SU-DHL-6 (cell line): Measurements from ENCODE around the gene CHIC2.

Experiments used
- H2AFZ ChIP-seq: fragments of 200-600 bp; sonication (generic); 2 replicates; pipeline ENCODE4 v1.6.1; 2014; ENCODE audit warnings: low read depth, mild to moderate bottlenecking, moderate library complexity, mixed read lengths, antibody characterized with exemption, low read length; ENCODE audit not compliant: severe bottlenecking
- H3F3A ChIP-seq: fragments of 200-600 bp; shearing (Covaris generic); 2 replicates; pipeline ENCODE4 v1.6.0; 2016; ENCODE audit warnings: antibody characterized with exemption, mild to moderate bottlenecking; ENCODE audit not compliant: insufficient read depth
- H3K27ac ChIP-seq: fragments of 200-600 bp; sonication (generic); 2 replicates; pipeline ENCODE4 v1.5.1; 2016; ENCODE audit warnings: low read depth, mild to moderate bottlenecking, low read length, moderate library complexity, mixed read lengths
- H3K27me3 ChIP-seq: fragments of 200-600 bp; sonication (generic), shearing (Covaris generic); 2 replicates; pipeline ENCODE4 v1.6.0; 2014; ENCODE audit warnings: mild to moderate bottlenecking, low read length
- H3K36me3 ChIP-seq: fragments of 200-600 bp; sonication (generic); 2 replicates; pipeline ENCODE4 v1.6.1; 2014; ENCODE audit warnings: mild to moderate bottlenecking, low read length, mixed read lengths
- H3K4me2 ChIP-seq: fragments of 300-600, 200-600 bp; shearing (Covaris generic), sonication (generic); 2 replicates; pipeline ENCODE4 v1.6.0; 2014; ENCODE audit warnings: low read length, low read depth, mild to moderate bottlenecking; ENCODE audit not compliant: poor library complexity, severe bottlenecking
- H3K4me3 ChIP-seq: fragments of 200-600 bp; sonication (generic); 2 replicates; pipeline ENCODE4 v1.5.1; 2014; ENCODE audit warnings: antibody characterized with exemption, low read length, mild to moderate bottlenecking, mixed read lengths; ENCODE audit not compliant: insufficient read depth, poor library complexity, severe bottlenecking
- H3K79me2 ChIP-seq: fragments of 200-600 bp; sonication (generic); 2 replicates; pipeline ENCODE4 v1.6.1; 2014; ENCODE audit warnings: mild to moderate bottlenecking, low read length, moderate library complexity; ENCODE audit not compliant: insufficient read depth
- H3K9ac ChIP-seq: fragments of 200-600 bp; sonication (generic); 2 replicates; pipeline ENCODE4 v1.7.0; 2014; ENCODE audit warnings: mild to moderate bottlenecking, low read length
- H3K9me2 ChIP-seq: fragments of 200-600 bp; sonication (generic); replicated peaks from 2 replicates; pipeline ENCODE4 v1.6.1; 2014; ENCODE audit warnings: low read length; ENCODE audit not compliant: insufficient read depth
- H3K9me3 ChIP-seq: fragments of 200-600 bp; sonication (generic); 2 replicates; pipeline ENCODE4 v1.6.1; 2014; ENCODE audit warnings: low read length, mixed read lengths; ENCODE audit not compliant: insufficient read depth
- H4K20me1 ChIP-seq: fragments of 200-600 bp; sonication (generic); 2 replicates; pipeline ENCODE4 v1.6.1; 2014; ENCODE audit warnings: low read depth, mild to moderate bottlenecking, antibody characterized with exemption, low read length, moderate library complexity, mixed read lengths
- EZH2phosphoT487 ChIP-seq: fragments of 200-600 bp; sonication (generic), shearing (Covaris generic); conservative IDR thresholded peaks from 2 replicates; pipeline ENCODE4 v1.6.1; 2018; ENCODE audit warnings: mild to moderate bottlenecking, antibody characterized with exemption, low read length, moderate library complexity, mixed read lengths
- TF ChIP-seq, protein P1 (sequence below): fragments of 200-600 bp; sonication (generic); IDR thresholded peaks from one replicate; pipeline ENCODE4 v1.5.1; 2017; ENCODE audit warnings: antibody characterized with exemption, mild to moderate bottlenecking, low read length, moderate library complexity; ENCODE audit not compliant: insufficient read depth, poor library complexity, severe bottlenecking

Gene CHIC2

DNA sequence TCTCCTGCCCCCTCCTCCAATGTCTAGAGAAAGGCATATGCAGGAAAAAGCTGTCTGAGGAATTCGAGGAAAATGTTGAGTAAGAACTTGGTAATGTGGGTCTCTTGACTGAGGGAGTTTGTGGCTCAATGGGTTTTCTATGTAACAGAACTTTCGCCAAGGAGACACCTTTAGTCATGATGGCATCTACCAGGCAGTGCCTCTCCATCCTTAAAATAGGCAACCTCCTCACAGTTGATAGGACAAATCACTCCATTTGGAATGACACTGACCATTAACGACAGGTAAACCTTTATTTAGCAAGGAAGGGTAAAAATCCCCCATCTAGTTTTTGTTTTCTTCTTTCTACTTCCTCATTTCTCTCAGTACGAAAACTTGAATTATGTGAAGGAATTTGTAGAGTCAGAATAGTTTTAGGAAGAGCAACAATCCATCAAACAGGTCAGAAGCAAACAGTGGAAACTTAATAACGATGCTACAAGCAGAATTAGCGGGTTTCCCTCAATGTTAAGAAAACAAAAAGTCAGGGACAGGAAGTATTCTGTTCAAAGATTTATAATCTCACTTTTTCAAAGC is 38.2 kb upstream of the CHIC2 start:
- Histone ChIP-seq H3K9ac (no peak overlapping the region), H3F3A (no peaks in the 10 kb centered on the region), H2AFZ (no peak overlapping the region), H4K20me1 (no peaks in the 10 kb centered on the region), H3K9me2 (no peaks in the 10 kb centered on the region), H3K27ac (no peak overlapping the region), H3K79me2 (no peaks in the 10 kb centered on the region), H3K4me2 (no peak overlapping the region), H3K36me3 (no peaks in the 10 kb centered on the region), H3K9me3 (no peaks in the 10 kb centered on the region), H3K27me3 (no peaks in the 10 kb centered on the region), H3K4me3 (no peak overlapping the region)
- no peak for TF ChIP-seq EZH2phosphoT487
- TF ChIP-seq, protein P1, sequence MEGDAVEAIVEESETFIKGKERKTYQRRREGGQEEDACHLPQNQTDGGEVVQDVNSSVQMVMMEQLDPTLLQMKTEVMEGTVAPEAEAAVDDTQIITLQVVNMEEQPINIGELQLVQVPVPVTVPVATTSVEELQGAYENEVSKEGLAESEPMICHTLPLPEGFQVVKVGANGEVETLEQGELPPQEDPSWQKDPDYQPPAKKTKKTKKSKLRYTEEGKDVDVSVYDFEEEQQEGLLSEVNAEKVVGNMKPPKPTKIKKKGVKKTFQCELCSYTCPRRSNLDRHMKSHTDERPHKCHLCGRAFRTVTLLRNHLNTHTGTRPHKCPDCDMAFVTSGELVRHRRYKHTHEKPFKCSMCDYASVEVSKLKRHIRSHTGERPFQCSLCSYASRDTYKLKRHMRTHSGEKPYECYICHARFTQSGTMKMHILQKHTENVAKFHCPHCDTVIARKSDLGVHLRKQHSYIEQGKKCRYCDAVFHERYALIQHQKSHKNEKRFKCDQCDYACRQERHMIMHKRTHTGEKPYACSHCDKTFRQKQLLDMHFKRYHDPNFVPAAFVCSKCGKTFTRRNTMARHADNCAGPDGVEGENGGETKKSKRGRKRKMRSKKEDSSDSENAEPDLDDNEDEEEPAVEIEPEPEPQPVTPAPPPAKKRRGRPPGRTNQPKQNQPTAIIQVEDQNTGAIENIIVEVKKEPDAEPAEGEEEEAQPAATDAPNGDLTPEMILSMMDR = no peak

DNA sequence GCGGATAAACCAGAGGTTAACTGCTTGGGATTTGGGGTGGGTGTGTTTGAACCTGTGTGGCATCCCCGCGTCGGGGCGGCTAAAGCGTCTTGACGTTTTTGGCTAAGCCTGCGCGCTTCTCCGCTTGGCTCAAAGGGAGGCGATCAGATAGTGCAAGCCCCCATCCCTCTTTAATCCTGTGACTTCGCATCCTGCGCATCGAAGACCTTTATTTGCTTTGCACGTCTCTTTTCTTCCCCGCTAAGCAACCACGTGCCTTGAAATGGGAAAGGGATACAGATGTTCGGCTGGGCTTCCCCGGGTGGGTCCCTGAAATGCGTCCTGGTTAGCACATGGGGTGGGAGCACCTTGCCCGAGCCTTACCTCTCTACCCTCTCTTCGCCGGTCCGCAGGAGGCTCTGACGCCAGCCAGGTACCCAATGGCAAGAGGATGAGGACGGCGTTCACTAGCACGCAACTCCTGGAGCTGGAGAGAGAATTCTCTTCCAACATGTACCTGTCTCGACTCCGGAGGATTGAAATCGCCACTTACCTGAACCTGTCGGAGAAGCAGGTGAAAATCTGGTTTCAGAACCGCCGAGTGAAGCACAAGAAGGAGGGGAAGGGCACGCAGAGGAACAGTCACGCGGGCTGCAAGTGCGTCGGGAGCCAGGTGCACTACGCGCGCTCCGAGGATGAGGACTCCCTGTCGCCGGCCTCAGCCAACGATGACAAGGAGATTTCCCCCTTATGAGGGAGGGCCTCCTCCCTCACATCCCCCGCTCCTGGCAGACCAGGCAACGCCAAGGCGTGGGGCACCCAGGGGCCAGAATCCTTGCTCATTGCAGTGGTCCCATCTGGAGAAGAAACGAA is 37.0 kb upstream of the CHIC2 start:
- no peak overlapping the region for H3K27ac ChIP-seq
- H3K4me3 ChIP-seq = no peak overlapping the region
- no peak for TF ChIP-seq EZH2phosphoT487
- TF ChIP-seq, protein P1 = no peak
- H3K9ac ChIP-seq = no peak overlapping the region
- H3K4me2 ChIP-seq = peak overlapping the region; percentile 45
- H2AFZ ChIP-seq = no peak overlapping the region
- no peaks in the 10 kb centered on the region for H4K20me1 ChIP-seq
- no peaks in the 10 kb centered on the region for H3K79me2 ChIP-seq
- H3K9me3 ChIP-seq = no peaks in the 10 kb centered on the region
- H3F3A ChIP-seq = no peaks in the 10 kb centered on the region
- H3K9me2 ChIP-seq = no peaks in the 10 kb centered on the region
- no peaks in the 10 kb centered on the region for H3K36me3 ChIP-seq
- H3K27me3 ChIP-seq = no peaks in the 10 kb centered on the region

DNA sequence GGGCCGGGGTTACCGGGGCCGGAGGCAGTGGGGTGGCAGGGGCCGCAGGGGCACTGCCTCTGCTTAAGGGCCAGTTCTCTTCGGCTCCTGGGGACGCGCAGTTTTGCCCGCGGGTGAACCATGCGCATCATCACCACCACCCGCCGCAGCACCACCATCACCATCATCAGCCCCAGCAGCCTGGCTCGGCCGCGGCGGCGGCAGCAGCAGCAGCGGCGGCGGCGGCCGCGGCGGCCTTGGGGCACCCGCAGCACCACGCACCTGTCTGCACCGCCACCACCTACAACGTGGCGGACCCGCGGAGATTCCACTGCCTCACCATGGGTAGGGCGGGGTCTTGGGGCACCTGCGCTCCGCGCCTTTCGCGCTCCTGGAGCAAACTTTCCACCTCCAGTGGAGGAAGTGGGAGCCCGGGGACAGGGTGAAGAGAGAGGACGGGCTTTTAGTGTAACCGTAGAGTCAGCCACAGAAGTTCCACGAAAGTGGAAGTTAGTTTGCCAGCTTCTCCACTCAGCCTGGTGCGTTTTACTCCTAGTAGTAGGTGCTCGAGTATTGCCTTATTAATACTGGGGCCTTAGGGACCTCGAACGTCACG is 36.3 kb upstream of the CHIC2 start:
- Histone ChIP-seq H3K4me2 (peak overlapping the region; percentile 45), H3K27me3 (no peaks in the 10 kb centered on the region), H3K9me3 (no peaks in the 10 kb centered on the region), H3F3A (no peaks in the 10 kb centered on the region), H3K9me2 (no peaks in the 10 kb centered on the region), H2AFZ (no peak overlapping the region), H3K9ac (peak overlapping the region; percentile 18; the same call in 1 of the 2 replicates), H3K36me3 (no peaks in the 10 kb centered on the region), H3K27ac (no peak overlapping the region), H3K79me2 (no peaks in the 10 kb centered on the region), H4K20me1 (no peaks in the 10 kb centered on the region), H3K4me3 (no peak overlapping the region)
- TF ChIP-seq, protein P1 = no peak
- TF ChIP-seq EZH2phosphoT487 = no peak
